Stimulated activated CD8-positive, alpha-beta memory T cell treated with anti-CD3 and anti-CD28 coated beads, Interleukin-12 subunit alpha, Interleukin-12 subunit beta, amount 100 ng/mL, for 24 hours (primary cell): ENCODE data around the gene PAPLN.

Experiments
- DNase-seq: peaks from one replicate; pipeline ENCODE4 v3.0.0-alpha.2; 2020; ENCODE audit errors: extremely low read depth

The PAPLN gene

DNA sequence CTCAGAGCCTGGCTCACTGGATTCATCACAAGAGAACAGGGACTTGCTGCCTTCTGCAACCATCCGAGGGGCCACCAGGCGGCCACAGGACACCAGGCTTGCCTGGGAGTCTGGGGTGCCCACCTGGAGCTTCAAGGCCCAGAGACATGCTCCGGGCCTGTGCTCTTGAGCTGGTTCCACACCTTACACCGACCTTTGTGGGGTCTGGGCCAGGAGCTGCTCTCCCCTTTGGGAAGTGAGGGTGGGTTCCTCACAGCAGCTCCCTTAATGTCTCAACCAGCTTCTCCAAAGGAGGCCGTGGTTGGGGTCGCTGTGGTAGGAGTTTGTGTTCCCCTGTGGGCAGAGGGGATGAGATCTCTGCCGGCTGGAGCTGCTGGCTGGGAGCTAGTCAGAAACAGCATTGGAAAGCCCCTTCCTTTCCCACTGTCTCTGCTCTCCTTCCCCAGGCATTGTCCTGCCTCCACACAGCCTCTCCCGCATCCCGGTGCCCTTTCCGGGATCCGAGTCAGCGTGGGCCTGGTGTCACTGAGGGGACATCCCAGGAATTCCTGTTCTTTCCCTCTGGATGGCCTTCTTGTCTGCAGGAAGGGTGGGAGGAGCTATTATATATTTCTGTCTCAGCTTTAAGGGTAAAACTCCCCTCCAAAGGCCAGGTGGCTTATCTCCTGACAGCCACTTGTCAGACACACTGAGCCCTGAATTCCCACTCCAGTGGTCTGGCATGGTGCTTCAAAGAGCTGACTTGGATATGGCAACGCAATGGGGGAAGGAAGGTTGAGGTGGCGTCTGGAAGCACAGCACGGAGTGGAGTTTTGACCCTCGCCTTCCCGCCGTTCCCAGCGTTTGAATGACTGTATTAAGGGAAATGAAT is 5.1 kb upstream of the PAPLN start:
- DNase-seq: no peak

- no peak for DNase-seq
These were observed 4.3 kb upstream of the PAPLN start for GRCh38 chr14:73232984-73233383.

DNA sequence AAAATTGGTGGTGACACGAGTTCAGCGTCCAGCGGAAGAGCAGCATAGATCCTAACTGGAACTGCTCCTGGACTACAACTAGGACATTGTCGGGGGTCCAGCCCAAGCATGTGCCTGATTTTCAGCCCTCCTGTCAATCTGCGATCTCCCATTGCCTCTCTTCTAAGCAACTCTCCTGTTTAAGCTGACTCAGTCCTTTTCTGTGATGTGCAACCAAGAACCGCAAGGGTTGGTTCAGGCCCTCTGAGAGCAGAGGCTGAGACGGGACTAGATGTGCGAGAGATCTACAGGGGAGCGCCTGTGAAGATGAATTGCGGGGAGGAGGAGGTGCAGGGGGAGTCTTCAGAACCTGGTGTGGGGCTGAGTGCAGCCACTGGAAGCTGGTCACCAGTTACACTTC is 3.7 kb upstream of the PAPLN start:
- no peak for DNase-seq

DNA sequence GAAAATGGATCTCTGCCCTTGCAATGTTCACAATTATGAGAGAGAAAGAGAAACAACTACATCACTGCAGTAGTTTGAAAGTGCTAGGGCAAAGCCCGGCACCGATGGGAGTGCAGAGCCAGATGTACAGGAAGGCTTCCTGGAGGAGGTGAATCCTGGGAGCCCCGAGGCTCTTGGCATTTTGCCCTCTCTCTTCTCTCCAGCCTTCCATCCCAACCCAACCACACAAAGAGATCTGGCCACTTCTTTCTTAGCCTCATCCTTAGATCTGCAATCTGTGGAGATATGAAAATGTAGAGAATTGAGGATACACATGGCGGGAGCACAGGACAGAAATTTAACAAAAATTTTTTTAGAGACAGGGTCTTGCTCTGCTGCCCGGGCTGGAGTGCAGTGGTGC is 3.3 kb upstream of the PAPLN start:
- DNase-seq: no peak

DNA sequence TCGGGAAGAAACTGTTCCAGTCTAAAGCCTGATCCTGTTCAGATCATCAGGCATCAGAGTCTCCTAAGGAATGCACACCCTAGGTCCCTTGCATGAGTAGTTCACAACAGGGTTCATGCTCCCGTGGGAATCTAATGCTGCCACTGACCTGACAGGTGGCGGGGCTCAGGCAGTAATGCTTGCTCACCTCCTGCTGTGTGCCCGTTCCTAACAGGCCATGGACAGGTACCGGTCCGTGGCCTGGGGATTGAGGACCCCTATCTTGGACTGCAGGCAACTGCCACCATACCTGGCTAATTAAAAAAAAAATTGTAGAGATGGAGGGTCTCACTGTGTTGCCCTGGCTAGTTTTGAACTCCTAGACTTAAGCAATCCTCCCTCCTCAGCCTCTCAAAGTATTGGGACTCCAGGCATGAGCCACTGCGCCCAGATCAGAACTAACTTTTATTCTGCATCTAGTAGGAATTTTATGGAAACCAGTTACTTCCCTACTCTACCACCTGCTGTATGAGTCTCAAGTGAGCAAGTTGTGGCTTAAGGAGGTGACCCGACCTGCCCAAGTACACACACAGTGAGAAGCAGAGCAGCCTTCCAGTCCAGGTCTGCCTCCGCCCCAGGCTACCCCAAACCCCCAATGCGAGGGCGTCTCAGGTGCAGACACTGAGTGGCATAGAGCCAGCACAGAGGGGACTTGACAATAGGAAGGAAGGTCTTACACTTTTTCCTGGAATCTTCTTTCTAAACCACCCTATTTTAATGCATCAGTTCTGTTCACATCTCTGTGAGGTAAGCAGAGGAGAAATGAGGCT is 2.5 kb upstream of the PAPLN start:
- no peak for DNase-seq

- DNase-seq: no peak
These were observed 1.7 kb upstream of the PAPLN start for GRCh38 chr14:73235531-73236155.

DNA sequence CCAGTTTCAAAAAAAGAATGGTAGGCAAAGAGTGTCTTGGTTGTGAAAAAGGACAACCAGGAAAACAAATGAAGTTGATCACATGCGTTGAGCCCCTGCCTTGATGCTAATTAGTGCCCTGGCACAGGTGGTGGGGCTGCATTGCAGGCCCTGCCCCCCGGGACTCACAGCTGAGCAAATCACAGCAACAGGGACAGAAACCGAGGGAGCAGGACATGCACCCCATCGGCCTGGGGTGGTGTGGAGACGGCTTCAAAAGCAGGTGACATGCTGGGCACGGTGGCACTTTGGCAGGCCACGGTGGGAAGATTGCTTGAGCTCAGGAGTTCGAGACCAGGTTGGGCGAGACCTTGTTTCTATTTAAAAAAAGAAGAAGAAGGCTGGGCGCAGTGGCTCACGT is 1.1 kb upstream of the PAPLN start:
- DNase-seq: no peak

GRCh38 chr14:73236752-73237218 is 521 bp upstream of the PAPLN start:
- no peak for DNase-seq

GRCh38 chr14:73237786-73238423 is 599 bp downstream of the PAPLN start:
- no peak for DNase-seq

DNA sequence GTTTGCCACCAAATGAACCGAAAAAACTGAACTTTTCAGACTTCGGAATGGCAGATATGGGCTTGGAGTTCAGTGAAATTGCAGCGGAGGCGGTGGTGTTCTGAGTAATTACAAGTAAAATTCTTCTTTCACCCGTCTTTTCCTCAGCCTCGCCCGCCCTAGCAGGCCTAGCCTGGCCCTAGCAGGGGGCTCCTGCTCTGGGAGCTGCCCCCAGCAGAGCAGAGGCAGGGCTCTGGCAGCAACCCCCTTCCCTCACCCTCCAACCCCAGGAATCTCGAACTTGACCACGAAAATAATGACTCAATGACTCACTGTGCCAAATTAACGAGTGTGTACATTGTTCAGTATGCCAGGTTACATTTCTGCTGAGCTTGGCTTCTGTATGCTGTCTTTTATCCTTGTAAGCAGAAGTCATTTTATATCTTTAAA is 1.1 kb downstream of the PAPLN start:
- no peak for DNase-seq

GRCh38 chr14:73238941-73239340 is 1.6 kb downstream of the PAPLN start:
- DNase-seq: no peak

DNA sequence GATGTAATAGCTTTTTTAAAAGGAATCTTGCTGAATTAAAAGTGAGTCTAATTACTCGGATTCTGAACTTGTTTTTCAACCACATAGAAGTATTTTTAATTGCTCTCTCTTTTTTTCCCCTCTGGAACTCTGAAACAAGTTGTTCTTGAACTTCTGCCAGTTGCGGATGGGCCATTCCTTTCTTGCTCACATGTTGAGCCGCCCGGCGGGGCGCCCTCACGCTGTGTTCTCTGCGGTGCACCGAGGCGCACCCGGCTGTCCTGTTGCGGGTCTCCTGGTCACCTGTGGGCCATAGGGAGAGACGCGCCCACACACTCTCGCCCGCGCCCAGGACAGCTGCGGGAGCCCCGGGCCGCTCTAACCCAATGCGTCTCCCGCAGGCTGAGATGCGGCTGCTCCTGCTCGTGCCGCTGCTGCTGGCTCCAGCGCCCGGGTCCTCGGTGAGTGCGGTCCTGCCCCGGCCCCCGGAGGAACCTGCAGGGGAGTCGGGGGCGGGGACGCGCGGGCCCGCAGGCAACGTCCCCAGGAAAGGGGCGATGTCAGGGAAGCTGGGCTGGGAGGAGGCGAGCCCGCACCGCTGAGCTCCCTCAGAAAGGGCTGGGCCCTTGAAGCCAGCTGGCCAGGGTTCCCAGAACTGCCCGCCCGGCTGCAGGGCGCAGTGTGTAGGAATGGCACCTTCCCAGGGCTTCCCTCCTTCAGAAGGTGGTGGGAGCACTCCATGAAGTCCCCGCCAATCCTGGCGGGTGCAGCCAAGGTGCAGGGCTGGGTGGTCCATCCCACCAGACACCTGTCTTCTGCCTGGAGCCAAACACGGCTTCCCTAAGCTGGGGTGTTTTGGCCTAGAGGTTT is 2.3 kb downstream of the PAPLN start:
- DNase-seq: no peak

DNA sequence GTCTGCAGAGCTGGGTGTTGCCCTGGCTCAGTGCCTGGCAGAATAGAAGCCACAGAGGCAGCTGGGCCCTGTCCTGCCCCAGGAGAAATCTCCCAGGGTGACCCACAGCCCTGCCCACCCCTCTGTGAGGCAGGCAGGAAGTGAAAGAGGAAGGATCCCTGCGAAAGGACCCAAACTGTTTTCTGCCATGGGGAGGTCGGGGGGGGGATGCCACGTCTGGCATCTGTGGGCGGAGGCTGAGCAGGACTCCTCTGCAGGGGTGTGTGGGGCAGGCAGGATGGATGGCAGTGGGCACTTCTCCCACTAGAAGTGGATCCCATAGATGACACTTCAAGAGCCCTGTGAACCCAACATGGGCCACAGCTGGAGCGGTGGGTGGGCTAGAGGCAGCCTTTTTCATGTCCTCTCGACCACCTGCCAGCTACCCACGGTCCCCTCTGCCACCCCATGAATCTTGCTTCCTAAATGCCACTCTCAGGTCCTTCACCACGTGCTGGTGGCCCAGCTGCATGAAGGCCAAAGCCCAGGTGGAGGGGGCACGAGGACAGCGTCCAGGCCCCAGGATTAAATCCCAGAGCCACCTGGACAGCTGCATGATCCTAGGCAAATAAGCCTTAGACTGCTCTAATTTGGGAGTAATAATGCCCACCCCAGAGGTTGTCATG is 3.6 kb downstream of the PAPLN start:
- DNase-seq: no peak

DNA sequence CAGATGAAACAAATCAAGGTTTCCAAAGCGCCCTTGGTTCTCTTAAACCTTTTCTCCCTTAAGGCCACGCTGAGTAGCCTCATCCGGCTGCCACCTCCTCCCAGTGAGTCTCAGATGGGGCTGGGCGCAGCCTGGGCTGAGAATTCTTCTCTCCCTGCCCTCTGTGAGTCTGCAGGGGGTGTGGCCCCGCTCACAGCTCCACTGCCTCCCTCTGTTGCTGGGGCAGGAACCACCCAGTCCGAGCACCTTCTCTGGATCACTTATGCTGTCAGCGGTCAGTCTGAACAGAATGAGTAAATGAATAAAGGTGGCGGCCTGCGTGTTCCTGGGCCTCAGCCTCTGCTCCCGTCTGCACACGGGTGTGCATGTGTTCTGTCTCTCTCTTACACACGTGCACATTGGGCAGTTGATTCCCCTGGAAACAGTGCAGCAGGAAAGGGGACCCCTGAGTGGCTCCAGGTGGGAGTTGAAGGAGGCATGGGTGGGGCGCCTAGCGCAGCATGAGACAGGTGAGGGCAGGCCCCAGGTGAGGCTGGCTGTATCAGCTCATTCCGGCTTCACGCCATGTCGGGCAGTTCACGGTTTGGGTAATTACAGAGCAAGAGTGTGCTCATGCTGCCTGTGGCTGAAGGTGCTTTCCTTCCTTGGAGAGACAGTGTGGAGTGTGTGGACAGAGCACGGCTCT is 4.3 kb downstream of the PAPLN start:
- DNase-seq: no peak

- DNase-seq: no peak
These were observed 5.1 kb downstream of the PAPLN start for GRCh38 chr14:73242357-73242901.

GRCh38 chr14:73243341-73243740 is 6.0 kb downstream of the PAPLN start:
- DNase-seq: no peak

DNA sequence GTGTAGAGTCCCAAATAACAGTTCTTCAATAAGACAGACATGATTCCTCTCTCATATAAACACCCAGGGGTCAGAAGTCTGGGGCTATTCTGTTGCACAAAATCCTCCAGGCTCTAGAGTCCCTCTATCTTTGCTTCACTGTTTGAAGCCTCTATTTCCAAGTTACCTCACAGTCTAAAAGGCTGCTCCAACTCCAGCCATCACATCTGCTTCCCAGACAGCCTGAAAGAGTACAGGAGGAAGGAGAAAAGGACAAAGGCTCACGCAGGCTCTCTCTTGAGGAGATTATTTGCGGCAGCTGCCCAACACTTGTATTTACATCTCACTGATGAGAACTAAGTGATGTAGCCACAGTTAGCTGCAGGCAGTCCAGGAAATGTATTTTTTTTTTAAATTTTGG is 6.4 kb downstream of the PAPLN start:
- no peak for DNase-seq

DNA sequence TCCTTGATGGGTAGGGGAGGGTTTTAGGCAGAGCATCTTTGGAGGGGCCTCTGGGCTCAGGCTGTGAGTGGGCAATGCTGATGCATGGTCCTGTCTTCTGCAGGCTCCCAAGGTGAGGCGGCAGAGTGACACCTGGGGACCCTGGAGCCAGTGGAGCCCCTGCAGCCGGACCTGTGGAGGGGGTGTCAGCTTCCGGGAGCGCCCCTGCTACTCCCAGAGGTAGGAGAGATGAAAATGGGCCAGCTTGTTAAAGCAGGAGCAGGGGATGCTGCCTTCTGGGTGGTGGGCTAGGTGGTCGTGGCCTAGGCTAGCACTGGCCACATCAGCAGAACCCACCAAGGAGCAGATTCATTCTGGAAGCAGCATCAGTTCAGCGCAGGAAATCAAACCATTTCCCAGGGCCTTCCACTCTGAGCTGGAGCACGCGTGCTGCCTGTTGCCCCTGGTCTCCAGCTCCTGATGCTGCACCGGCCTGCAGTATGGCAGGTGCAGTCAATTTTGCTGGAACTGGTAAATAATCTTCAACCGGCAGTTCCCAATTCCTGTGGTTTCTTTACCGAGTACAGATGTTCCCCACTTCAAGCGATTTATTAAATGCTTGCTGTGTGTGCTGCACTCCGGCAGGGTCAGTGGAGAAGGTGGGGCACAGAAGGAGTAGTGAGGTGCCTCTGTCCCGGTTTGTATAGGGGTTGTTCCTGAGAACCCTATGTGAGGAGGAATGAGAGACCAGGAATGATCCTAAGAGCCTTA is 7.4 kb downstream of the PAPLN start:
- no peak for DNase-seq
